ENCODE results near the gene SLC2A14. TPM values are rescaled to one million over a fixed set of nuclear protein-coding genes. Genes with fewer than 3 reads are reported as not detected.
A peak's percentile ranks its signal among the peaks of the same experiment; 100 is the strongest.
"Not testable (repeated sequence)": the region's sequence is repeated elsewhere in the genome, so short reads cannot be mapped to it uniquely, and the experiment has no call there.

The SLC2A14 gene
- total and polyA plus RNA-seq, 5 experiments from 2014 or later = 0.67 TPM; not detected in 4

GRCh38 chr12:7899755-7900154 lies 27.0 kb upstream of the SLC2A14 start:
- no peak overlapping the region for H3K4me3 Mint-ChIP-seq
- no peaks in the 10 kb centered on the region for H3K9me3 Mint-ChIP-seq
- POLR2A ChIA-PET = no interaction called here
- no peak for ATAC-seq
- no peak for DNase-seq
- H3K4me1 Mint-ChIP-seq = no peaks in the 10 kb centered on the region
- no peaks in the 10 kb centered on the region for H3K36me3 Mint-ChIP-seq
- H3K27me3 Mint-ChIP-seq = no peaks in the 10 kb centered on the region
- H3K27ac Mint-ChIP-seq = no peak overlapping the region

- DNase-seq, H3K36me3 Mint-ChIP-seq, H3K4me1 Mint-ChIP-seq, ATAC-seq, H3K27me3 Mint-ChIP-seq, H3K9me3 Mint-ChIP-seq, H3K4me3 Mint-ChIP-seq, POLR2A ChIA-PET: not testable (repeated sequence)
- peak overlapping the region in 1 of 10 donors; percentile 87 for H3K27ac Mint-ChIP-seq
Measured at GRCh38 chr12:7896726-7897125, 24.0 kb upstream of the SLC2A14 start.

- ATAC-seq = no peak
- Mint-ChIP-seq H3K4me3 (no peak overlapping the region), H3K9me3 (no peaks in the 10 kb centered on the region), H3K4me1 (no peaks in the 10 kb centered on the region), H3K27me3 (peaks cover 0 to 6% (median 2%) of the 10 kb centered on the region in 5 donors), H3K27ac (no peak overlapping the region), H3K36me3 (no peaks in the 10 kb centered on the region)
- no peak for DNase-seq
- POLR2A ChIA-PET = no interaction called here
Measured at GRCh38 chr12:7892186-7892980, 19.7 kb upstream of the SLC2A14 start.

- DNase-seq = no peak
- Mint-ChIP-seq H3K27me3 (peaks cover 0 to 5% (median 0%) of the 10 kb centered on the region in 5 donors), H3K4me1 (no peaks in the 10 kb centered on the region), H3K4me3 (no peak overlapping the region), H3K9me3 (no peaks in the 10 kb centered on the region), H3K27ac (no peak overlapping the region), H3K36me3 (no peaks in the 10 kb centered on the region)
- no peak for ATAC-seq
- POLR2A ChIA-PET = interaction anchor here (0.7 kb wide), 1 partner anchor 21 kb away, joined by 4 read pairs; no protein-coding TSS in a partner anchor
Measured at GRCh38 chr12:7884689-7885088, 12.0 kb upstream of the SLC2A14 start.

GRCh38 chr12:7881736-7882120 lies 9.0 kb upstream of the SLC2A14 start:
- H3K4me1 Mint-ChIP-seq, H3K9me3 Mint-ChIP-seq, H3K27me3 Mint-ChIP-seq, H3K36me3 Mint-ChIP-seq, H3K4me3 Mint-ChIP-seq, H3K27ac Mint-ChIP-seq, POLR2A ChIA-PET, ATAC-seq, DNase-seq: not testable (repeated sequence)

- H3K36me3 Mint-ChIP-seq, H3K27me3 Mint-ChIP-seq, H3K9me3 Mint-ChIP-seq, H3K27ac Mint-ChIP-seq, POLR2A ChIA-PET, DNase-seq, H3K4me3 Mint-ChIP-seq, H3K4me1 Mint-ChIP-seq, ATAC-seq: not testable (repeated sequence)
Measured at GRCh38 chr12:7880952-7881735, 8.4 kb upstream of the SLC2A14 start.

GRCh38 chr12:7879246-7879645 lies 6.5 kb upstream of the SLC2A14 start:
- POLR2A ChIA-PET = no interaction called here

GRCh38 chr12:7877420-7877819 lies 4.7 kb upstream of the SLC2A14 start:
- POLR2A ChIA-PET = no interaction called here
- H3K4me1 Mint-ChIP-seq = peaks cover 0 to 5% (median 2%) of the 10 kb centered on the region in 4 donors
- no peak for ATAC-seq
- no peak overlapping the region for H3K27ac Mint-ChIP-seq
- peaks cover 5 to 14% (median 10%) of the 10 kb centered on the region in 5 donors for H3K27me3 Mint-ChIP-seq
- peaks cover 0 to 1% (median 0%) of the 10 kb centered on the region in 9 donors for H3K9me3 Mint-ChIP-seq
- peaks cover 0 to 3% (median 3%) of the 10 kb centered on the region in 3 donors for H3K36me3 Mint-ChIP-seq
- no peak overlapping the region for H3K4me3 Mint-ChIP-seq
- no peak for DNase-seq

More at GRCh38 chr12:7879246-7879645, 6.5 kb upstream of the SLC2A14 start:
- Mint-ChIP-seq H3K27me3 (peaks cover 0 to under 1% (median under 1%) of the 10 kb centered on the region in 5 donors), H3K4me1 (no peaks in the 10 kb centered on the region), H3K27ac (no peak overlapping the region), H3K4me3 (no peak overlapping the region), H3K36me3 (no peaks in the 10 kb centered on the region), H3K9me3 (no peaks in the 10 kb centered on the region)
- ATAC-seq (no peak), DNase-seq (no peak)

GRCh38 chr12:7870335-7870734 lies 2.4 kb downstream of the SLC2A14 start:
- ATAC-seq (no peak), DNase-seq (no peak)
- POLR2A ChIA-PET = no interaction called here
- H3K27me3 Mint-ChIP-seq = peaks cover 14 to 36% (median 25%) of the 10 kb centered on the region in 5 donors
- peaks cover 0 to 3% (median 3%) of the 10 kb centered on the region in 3 donors for H3K36me3 Mint-ChIP-seq
- H3K4me1 Mint-ChIP-seq = peaks cover 0 to 7% (median 5%) of the 10 kb centered on the region in 4 donors
- H3K9me3 Mint-ChIP-seq = peaks cover 0 to 4% (median 0%) of the 10 kb centered on the region in 9 donors
- H3K27ac Mint-ChIP-seq = peak overlapping the region in 1 of 10 donors; percentile 11
- H3K4me3 Mint-ChIP-seq = no peak overlapping the region

GRCh38 chr12:7869137-7869536 lies 3.6 kb downstream of the SLC2A14 start:
- H3K36me3 Mint-ChIP-seq = peaks cover 0 to 3% (median 3%) of the 10 kb centered on the region in 3 donors
- POLR2A ChIA-PET = no interaction called here
- H3K27me3 Mint-ChIP-seq = peaks cover 14 to 36% (median 23%) of the 10 kb centered on the region in 5 donors

GRCh38 chr12:7868391-7868790 lies 4.3 kb downstream of the SLC2A14 start:
- Mint-ChIP-seq H3K9me3 (peaks cover 0 to 4% (median 0%) of the 10 kb centered on the region in 9 donors), H3K4me1 (peaks cover 0 to 7% (median 6%) of the 10 kb centered on the region in 4 donors), H3K4me3 (no peak overlapping the region), H3K36me3 (no peaks in the 10 kb centered on the region), H3K27ac (no peak overlapping the region), H3K27me3 (peaks cover 11 to 29% (median 17%) of the 10 kb centered on the region in 5 donors)
- DNase-seq (no peak), ATAC-seq (no peak)
- POLR2A ChIA-PET = no interaction called here

More at GRCh38 chr12:7869137-7869536, 3.6 kb downstream of the SLC2A14 start:
- Mint-ChIP-seq H3K4me1 (peaks cover 0 to 7% (median 6%) of the 10 kb centered on the region in 4 donors), H3K27ac (no peak overlapping the region), H3K9me3 (peaks cover 0 to 4% (median 0%) of the 10 kb centered on the region in 9 donors), H3K4me3 (no peak overlapping the region)
- DNase-seq (no peak), ATAC-seq (no peak)

- H3K36me3 Mint-ChIP-seq = no peaks in the 10 kb centered on the region
- peaks cover 0 to 16% (median 9%) of the 10 kb centered on the region in 4 donors for H3K4me1 Mint-ChIP-seq
- H3K9me3 Mint-ChIP-seq = no peaks in the 10 kb centered on the region
- H3K27me3 Mint-ChIP-seq = peaks cover 0 to 10% (median 0%) of the 10 kb centered on the region in 5 donors
- peak overlapping the region in 3 of 10 donors; percentile 46 to 76 (median 53) for H3K27ac Mint-ChIP-seq
- peak overlapping the region in 1 of 10 donors; percentile 80 for H3K4me3 Mint-ChIP-seq
- ATAC-seq (no peak), DNase-seq (no peak)
- POLR2A ChIA-PET = interaction anchor here (1.2 kb wide), 1 partner anchor 106 kb away, joined by 3 read pairs; no protein-coding TSS in a partner anchor
Measured at GRCh38 chr12:7864601-7865150, 8.0 kb downstream of the SLC2A14 start.
